GM23248 (cell line): ENCODE data around the gene FOXN3. TPM values are rescaled to one million over a fixed set of nuclear protein-coding genes. Genes with fewer than 3 reads are reported as not detected.
"Not testable (repeated sequence)": the region's sequence is repeated elsewhere in the genome, so short reads cannot be mapped to it uniquely, and the experiment has no call there.

ENCODE experiments used
- DNase-seq: peaks from one replicate; pipeline ENCODE4 v3.0.0-alpha.2; 2015
- H2AFZ ChIP-seq: fragments of 200-600 bp; sonication (generic); 2 replicates; pipeline ENCODE4 v1.6.1; 2016; ENCODE audit warnings: antibody characterized with exemption
- H3F3A ChIP-seq: fragments of 200-600 bp; sonication (generic); 2 replicates; pipeline ENCODE4 v1.6.1; 2016; ENCODE audit warnings: mild to moderate bottlenecking, antibody characterized with exemption, mixed run types; ENCODE audit not compliant: insufficient read depth
- H3K27ac ChIP-seq: fragments of 200-600 bp; sonication (generic); 2 replicates; pipeline ENCODE4 v1.5.1; 2016; ENCODE audit warnings: mild to moderate bottlenecking
- H3K27me3 ChIP-seq: fragments of 200-600 bp; sonication (generic); replicated peaks from 2 replicates; pipeline ENCODE4 v1.6.1; 2016; ENCODE audit warnings: mild to moderate bottlenecking; ENCODE audit not compliant: insufficient read depth
- H3K36me3 ChIP-seq: fragments of 200-600 bp; sonication (generic); 2 replicates; pipeline ENCODE4 v1.6.1; 2016; ENCODE audit warnings: low read depth, mild to moderate bottlenecking
- H3K4me1 ChIP-seq: fragments of 200-600 bp; sonication (generic); 2 replicates; pipeline ENCODE4 v1.6.1; 2016; ENCODE audit warnings: mild to moderate bottlenecking; ENCODE audit not compliant: insufficient read depth
- H3K4me2 ChIP-seq: fragments of 200-600 bp; sonication (generic); one replicate; pipeline ENCODE4 v1.6.1; 2016; ENCODE audit warnings: mild to moderate bottlenecking; ENCODE audit not compliant: unreplicated experiment
- H3K4me3 ChIP-seq: fragments of 200-600 bp; sonication (generic); 2 replicates; pipeline ENCODE4 v1.5.1; 2016; ENCODE audit warnings: mild to moderate bottlenecking
- H3K79me2 ChIP-seq: fragments of 200-600 bp; sonication (generic); 2 replicates; pipeline ENCODE4 v1.6.1; 2016; ENCODE audit warnings: mild to moderate bottlenecking; ENCODE audit not compliant: insufficient read depth
- H3K9ac ChIP-seq: fragments of 200-600 bp; sonication (generic); 2 replicates; pipeline ENCODE4 v1.6.1; 2016; ENCODE audit warnings: mild to moderate bottlenecking
- H3K9me2 ChIP-seq: fragments of 200-600 bp; sonication (generic); 2 replicates; pipeline ENCODE4 v1.6.1; 2016; ENCODE audit warnings: mixed run types, mild to moderate bottlenecking, moderate library complexity; ENCODE audit not compliant: insufficient read depth
- H3K9me3 ChIP-seq: fragments of 200-600 bp; sonication (generic); one replicate; pipeline ENCODE4 v1.6.1; 2017; ENCODE audit warnings: low read depth
- H4K20me1 ChIP-seq: fragments of 200-600 bp; sonication (generic); 2 replicates; pipeline ENCODE4 v1.6.0; 2016; ENCODE audit not compliant: insufficient read depth
- EZH2 ChIP-seq: fragments of 200-600 bp; sonication (generic); IDR thresholded peaks from 2 replicates; pipeline ENCODE4 v1.6.1; 2018; ENCODE audit warnings: antibody characterized with exemption, mild to moderate bottlenecking; ENCODE audit not compliant: insufficient read depth, poor library complexity, severe bottlenecking
- EZH2phosphoT487 ChIP-seq: fragments of 200-600 bp; sonication (generic); IDR thresholded peaks from 2 replicates; pipeline ENCODE4 v1.6.1; 2018; ENCODE audit warnings: antibody characterized with exemption, moderate library complexity, mild to moderate bottlenecking, low read depth; ENCODE audit not compliant: insufficient read depth
- WGBS, 2 experiments: methylation state at CpG; one replicate each; pipeline ENCODE4 v1.1.6; 2015 to 2017; ENCODE audit warnings: low lambda C conversion rate in 2 of 2, low coverage in 1 of 2; ENCODE audit errors: missing lambda C conversion rate in 2 of 2; 5-methylcytosine and 5-hydroxymethylcytosine counted together
- in situ Hi-C: fragments of 300-500 bp; cut with MboI; formaldehyde crosslinking; loops from 2 replicates; pipeline ENCODE4 v1.15.0; 2020
- polyA plus RNA-seq: library from polyadenylated mRNA; unstranded; fragments of >200 nt; fragmentation: Nextera tagmentation; extraction: Ambion mirVana; gene quantifications from 2 replicates; pipeline ENCODE4 v1.2.1, GENCODE V29; 2016
- total RNA-seq: library from RNA; depleted of rRNA; stranded (reverse); fragments of >200 nt; shearing (Covaris generic); gene quantifications from 2 replicates; pipeline ENCODE4 v1.2.3, GENCODE V29; 2014

FOXN3 gene
- total and polyA plus RNA-seq, 2 experiments from 2014 or later: 18.6 to 19.0 TPM

DNA sequence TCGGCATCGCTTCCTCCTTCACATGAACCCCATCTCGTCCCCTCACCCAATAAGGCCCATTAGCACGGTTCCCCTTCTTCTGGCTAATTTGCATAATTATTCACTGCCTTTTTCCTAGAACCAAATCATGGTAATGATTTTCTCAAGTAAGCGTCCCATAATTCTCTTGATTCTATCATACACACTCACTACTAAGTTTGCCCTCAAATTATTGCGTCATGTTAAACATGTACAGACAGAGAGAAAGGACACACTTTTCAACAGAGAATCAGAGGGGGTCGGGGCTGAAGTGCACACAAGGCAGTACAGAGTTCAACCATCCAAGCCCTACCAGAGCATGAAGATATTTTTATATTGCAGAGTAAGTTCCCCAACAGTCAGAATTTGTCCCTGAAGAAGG, 256.6 kb downstream of the FOXN3 start:
- Histone ChIP-seq H3K27me3 (no peaks in the 10 kb centered on the region), H3K9me2 (no peaks in the 10 kb centered on the region), H3K27ac (no peak overlapping the region), H3K79me2 (no peaks in the 10 kb centered on the region), H3K9me3 (no peaks in the 10 kb centered on the region), H3K36me3 (no peaks in the 10 kb centered on the region), H3K9ac (no peak overlapping the region), H3K4me1 (peaks cover 15% of the 10 kb centered on the region), H4K20me1 (no peaks in the 10 kb centered on the region), H2AFZ (no peak overlapping the region), H3K4me3 (no peak overlapping the region), H3F3A (peaks cover 5% of the 10 kb centered on the region; the same call in 1 of the 2 replicates), H3K4me2 (no peak overlapping the region)
- TF ChIP-seq EZH2 (no peak), EZH2phosphoT487 (no peak)
- in situ Hi-C loops: no loop called here
- 93% methylated on average over 7 of the region's 7 CpGs for WGBS, 2 experiments
- DNase-seq: no peak

DNA sequence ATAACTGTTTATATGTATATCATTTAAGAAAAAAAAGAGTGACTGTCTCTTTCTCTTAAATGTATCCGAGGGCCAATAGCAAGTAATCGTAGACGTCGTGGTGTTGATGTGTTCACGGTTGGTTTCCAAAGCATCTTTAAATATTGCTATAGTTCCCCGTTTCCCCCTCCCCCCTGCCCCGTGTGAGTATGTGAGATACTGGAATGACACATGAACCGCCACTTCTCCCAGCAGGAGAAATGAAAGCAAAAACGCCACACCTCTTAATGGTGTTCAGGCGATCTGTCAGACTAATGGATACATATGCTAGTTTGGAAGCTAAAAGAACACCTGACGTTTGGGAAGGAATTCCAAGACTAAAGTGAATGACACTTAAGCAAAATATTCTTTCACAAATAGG, 258.3 kb downstream of the FOXN3 start:
- Histone ChIP-seq H3K27me3 (no peaks in the 10 kb centered on the region), H4K20me1 (no peaks in the 10 kb centered on the region), H3K4me2 (no peak overlapping the region), H3K79me2 (no peaks in the 10 kb centered on the region), H3K27ac (no peak overlapping the region), H3K4me1 (peaks cover 15% of the 10 kb centered on the region), H3K4me3 (no peak overlapping the region), H3K9ac (no peak overlapping the region), H2AFZ (no peak overlapping the region), H3F3A (peaks cover 5% of the 10 kb centered on the region; the same call in 1 of the 2 replicates), H3K36me3 (no peaks in the 10 kb centered on the region), H3K9me3 (no peaks in the 10 kb centered on the region), H3K9me2 (no peaks in the 10 kb centered on the region)
- TF ChIP-seq EZH2 (no peak), EZH2phosphoT487 (no peak)
- DNase-seq: no peak
- in situ Hi-C loops: no loop called here
- 96 to 99% methylated on average over 8 to 11 of the region's 11 CpGs for WGBS, 2 experiments

DNA sequence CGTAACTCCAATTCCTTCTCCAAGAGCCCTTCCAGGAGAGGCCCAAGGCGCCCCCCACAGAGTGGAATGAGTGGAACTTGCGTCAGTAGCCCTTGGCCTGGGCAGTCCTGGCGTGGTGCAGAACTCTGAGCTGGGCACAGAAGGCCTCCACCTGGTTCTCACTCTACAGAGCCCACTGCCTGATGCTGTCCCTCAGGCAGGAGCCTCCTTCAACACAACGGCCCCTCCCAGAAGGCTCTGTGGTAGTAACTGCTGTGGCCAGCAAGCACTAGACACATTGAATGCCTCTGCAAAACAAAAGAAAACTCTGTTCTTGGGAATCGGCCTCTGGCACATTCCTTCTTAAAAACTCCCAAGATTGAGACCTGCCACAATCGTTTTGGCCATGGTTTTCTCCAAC, 258.9 kb downstream of the FOXN3 start:
- H2AFZ ChIP-seq, H3K4me2 ChIP-seq, H3K79me2 ChIP-seq, H3K9ac ChIP-seq, H3F3A ChIP-seq, H3K9me2 ChIP-seq, DNase-seq, H3K9me3 ChIP-seq, H3K4me3 ChIP-seq, H3K27me3 ChIP-seq, H4K20me1 ChIP-seq, H3K27ac ChIP-seq, in situ Hi-C loops, H3K36me3 ChIP-seq: not testable (repeated sequence)
- WGBS, 2 experiments: 62 to 66% methylated on average over 7 of the region's 7 CpGs
- H3K4me1 ChIP-seq: peaks cover 15% of the 10 kb centered on the region

DNA sequence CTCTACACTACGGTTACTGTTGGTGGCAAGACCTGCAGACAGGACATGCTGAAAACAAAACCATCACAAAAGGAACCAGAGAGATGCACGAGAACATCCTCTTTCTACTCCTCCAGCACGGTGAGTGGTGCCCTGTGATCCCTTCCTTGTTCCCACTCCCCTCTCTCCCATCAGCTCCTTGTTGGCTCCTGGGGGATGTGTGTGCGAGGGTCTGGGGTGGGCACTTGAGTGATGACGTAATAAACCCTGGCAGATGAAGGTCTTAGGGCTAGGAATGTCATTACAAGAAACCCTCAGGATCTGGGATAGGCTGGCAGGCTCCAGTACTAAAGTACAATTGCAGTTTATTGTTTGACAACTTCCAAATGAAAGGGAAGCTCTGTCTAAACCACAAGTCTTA, 261.5 kb downstream of the FOXN3 start:
- WGBS, 2 experiments: 97 to 98% methylated on average over 5 of the region's 5 CpGs
- in situ Hi-C loops: no loop called here

DNA sequence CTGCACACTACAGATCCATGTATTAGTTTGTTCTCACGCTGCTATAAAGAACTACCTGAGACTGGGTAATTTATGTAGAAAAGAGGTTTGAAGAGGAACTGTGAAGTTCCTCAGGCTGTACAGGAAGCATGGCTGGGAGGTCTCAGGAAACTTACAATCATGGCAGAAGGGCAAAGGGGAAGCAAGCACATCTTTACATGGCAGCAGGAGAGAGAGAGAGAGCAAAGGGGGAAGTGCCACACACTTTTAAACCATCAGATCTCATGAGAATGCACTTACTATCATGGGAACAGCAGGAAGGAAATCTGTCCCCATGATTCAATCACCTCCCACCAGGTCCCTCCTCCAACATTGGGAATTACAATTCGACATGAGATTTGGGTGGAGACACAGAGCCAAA, 265.3 kb downstream of the FOXN3 start:
- H3K27me3 ChIP-seq, DNase-seq, H4K20me1 ChIP-seq, H3K36me3 ChIP-seq, H3K4me3 ChIP-seq, H3K4me1 ChIP-seq, H3F3A ChIP-seq, H3K9me3 ChIP-seq, H3K9ac ChIP-seq, H3K4me2 ChIP-seq, in situ Hi-C loops, H2AFZ ChIP-seq, H3K27ac ChIP-seq, H3K9me2 ChIP-seq, H3K79me2 ChIP-seq: not testable (repeated sequence)
- WGBS, 2 experiments: 88 to 91% methylated on average over 2 of the region's 2 CpGs

More for the DNA sequence above, 261.5 kb downstream of the FOXN3 start:
- no peak overlapping the region for H3K4me2 ChIP-seq
- no peak overlapping the region for H2AFZ ChIP-seq
- no peaks in the 10 kb centered on the region for H3K9me2 ChIP-seq
- no peaks in the 10 kb centered on the region for H3K9me3 ChIP-seq
- DNase-seq: no peak
- no peaks in the 10 kb centered on the region for H3F3A ChIP-seq
- no peak for TF ChIP-seq EZH2phosphoT487
- no peak for TF ChIP-seq EZH2
- H3K27me3 ChIP-seq: no peaks in the 10 kb centered on the region
- no peaks in the 10 kb centered on the region for H4K20me1 ChIP-seq
- no peak overlapping the region for H3K9ac ChIP-seq
- no peak overlapping the region for H3K4me3 ChIP-seq
- H3K4me1 ChIP-seq: no peaks in the 10 kb centered on the region
- no peaks in the 10 kb centered on the region for H3K79me2 ChIP-seq
- no peaks in the 10 kb centered on the region for H3K36me3 ChIP-seq
- no peak overlapping the region for H3K27ac ChIP-seq
